IMR-90 (cell line): Measurements from ENCODE around the gene SPTBN5. TPM values are rescaled to one million over a fixed set of nuclear protein-coding genes. Genes with fewer than 3 reads are reported as not detected.

Experiments used
- ATAC-seq: fragments of 200-7000 bp; cut with Tn5 transposase; 2 replicates; pipeline ENCODE4 v1.9.1; 2020; ENCODE audit warnings: low read depth, mild to moderate bottlenecking, moderate library complexity
- BruUV-seq: library from RNA; stranded (reverse); fragments of 400-500 nt; replicated peaks from 2 replicates; lab custom pipeline; 2021; lab: Mats Ljungman, UMichigan
- CTCF ChIA-PET: fragments of 300-600 bp; formaldehyde crosslinking; extraction: SDS; loops from one replicate; lab custom pipeline; 2021; ENCODE audit warnings: antibody characterized with exemption; lab: Yijun Ruan, JAX
- POLR2A ChIA-PET: fragments of 300-600 bp; sonication (Branson Sonifier 250); formaldehyde crosslinking; loops from one replicate; lab custom pipeline; 2022; ENCODE audit warnings: antibody characterized with exemption; ENCODE audit not compliant: unreplicated experiment; lab: Charles Lee
- DNase-seq: peaks from one replicate; pipeline ENCODE4 v3.0.0; 2013
- H2AFZ ChIP-seq: replicated peaks from 2 replicates; pipeline ENCODE3; 2013; ENCODE audit warnings: low read length, mild to moderate bottlenecking; ENCODE audit not compliant: poor library complexity
- H2AK5ac ChIP-seq: 2 replicates; pipeline ENCODE4 v1.6.1; 2013; ENCODE audit warnings: low read depth, low read length, inconsistent platforms
- H2AK9ac ChIP-seq: replicated peaks from 2 replicates; pipeline ENCODE3; 2013; ENCODE audit warnings: mild to moderate bottlenecking, low read depth, low read length, moderate library complexity; ENCODE audit not compliant: poor library complexity
- H2BK120ac ChIP-seq: 2 replicates; pipeline ENCODE4 v1.6.1; 2013; ENCODE audit warnings: low read depth, low read length, inconsistent platforms
- H2BK15ac ChIP-seq: 3 replicates; pipeline ENCODE4 v1.6.1; 2013; ENCODE audit warnings: low read depth, low read length, inconsistent platforms
- H2BK20ac ChIP-seq: 2 replicates; pipeline ENCODE4 v1.6.1; 2013; ENCODE audit warnings: low read depth, mild to moderate bottlenecking, inconsistent platforms, low read length, moderate library complexity
- H2BK5ac ChIP-seq: 2 replicates; pipeline ENCODE4 v1.6.1; 2013; ENCODE audit warnings: mild to moderate bottlenecking, low read depth, low read length, inconsistent platforms; ENCODE audit not compliant: poor library complexity, severe bottlenecking
- H3K14ac ChIP-seq: replicated peaks from 2 replicates; pipeline ENCODE4 v1.6.1; 2013; ENCODE audit warnings: low read depth, low read length, inconsistent platforms
- H3K18ac ChIP-seq: 2 replicates; pipeline ENCODE4 v1.6.1; 2013; ENCODE audit warnings: low read depth, low read length, control low read depth
- H3K23ac ChIP-seq: 2 replicates; pipeline ENCODE4 v1.6.1; 2013; ENCODE audit warnings: low read depth, low read length, inconsistent platforms
- H3K27ac ChIP-seq: 2 replicates; pipeline ENCODE4 v1.5.1; 2013; ENCODE audit warnings: mild to moderate bottlenecking, control low read depth, low read length; ENCODE audit not compliant: insufficient read depth
- H3K27me3 ChIP-seq: 2 replicates; pipeline ENCODE4 v1.6.1; 2013; ENCODE audit warnings: low read length; ENCODE audit not compliant: control insufficient read depth, insufficient read depth
- H3K36me3 ChIP-seq: 2 replicates; pipeline ENCODE4 v1.6.1; 2013; ENCODE audit warnings: low read length, mixed read lengths; ENCODE audit not compliant: control insufficient read depth, insufficient read depth
- H3K4ac ChIP-seq: 2 replicates; pipeline ENCODE4 v1.6.1; 2013; ENCODE audit warnings: low read depth, low read length, inconsistent platforms
- H3K4me1 ChIP-seq: 2 replicates; pipeline ENCODE4 v1.6.1; 2013; ENCODE audit warnings: low read length, mixed read lengths; ENCODE audit not compliant: control insufficient read depth, insufficient read depth
- H3K4me2 ChIP-seq: 2 replicates; pipeline ENCODE4 v1.6.1; 2013; ENCODE audit warnings: low read depth, mild to moderate bottlenecking, control low read depth, low read length, moderate library complexity
- H3K4me3 ChIP-seq: 2 replicates; pipeline ENCODE4 v1.5.1; 2013; ENCODE audit warnings: low read depth, mild to moderate bottlenecking, control low read depth, low read length, moderate library complexity; ENCODE audit not compliant: insufficient read depth
- H3K56ac ChIP-seq: 2 replicates; pipeline ENCODE4 v1.6.1; 2013; ENCODE audit warnings: low read length, inconsistent platforms; ENCODE audit not compliant: insufficient read depth; ENCODE audit errors: extremely low read depth
- H3K79me1 ChIP-seq, 2 experiments: 2 replicates each; pipeline ENCODE4 v1.6.1; 2013; ENCODE audit warnings: low read length in 2 of 2, inconsistent platforms in 1 of 2, low read depth in 1 of 2
- H3K9ac ChIP-seq: 2 replicates; pipeline ENCODE4 v1.6.1; 2013; ENCODE audit warnings: low read depth, low read length, control low read depth
- H3K9me1 ChIP-seq: 2 replicates; pipeline ENCODE4 v1.6.1; 2013; ENCODE audit warnings: low read length, inconsistent platforms; ENCODE audit not compliant: insufficient read depth
- H3K9me3 ChIP-seq: 2 replicates; pipeline ENCODE4 v1.6.1; 2013; ENCODE audit warnings: low read length; ENCODE audit not compliant: control insufficient read depth, insufficient read depth
- H4K20me1 ChIP-seq: 2 replicates; pipeline ENCODE4 v1.6.1; 2013; ENCODE audit warnings: low read length, inconsistent platforms; ENCODE audit not compliant: insufficient read depth
- H4K5ac ChIP-seq: 2 replicates; pipeline ENCODE4 v1.6.1; 2013; ENCODE audit warnings: mild to moderate bottlenecking, low read depth, low read length, control low read depth
- H4K8ac ChIP-seq, 2 experiments: 2 replicates each; pipeline ENCODE4 v1.6.1; 2013; ENCODE audit warnings: low read depth in 2 of 2, low read length in 2 of 2, control low read depth in 1 of 2, inconsistent platforms in 1 of 2
- H4K91ac ChIP-seq: 2 replicates; pipeline ENCODE4 v1.6.1; 2013; ENCODE audit warnings: low read depth, low read length, inconsistent platforms; ENCODE audit not compliant: insufficient read depth
- MAFK ChIP-seq: IDR thresholded peaks from 2 replicates; pipeline ENCODE4 v1.6.1; 2012; ENCODE audit warnings: low read depth, low read length, improper control_type of control experiment
- WGBS, 2 experiments: methylation state at CpG; one replicate each; pipeline versions ENCODE4 v1.1.5 to v1.1.7; 2013; ENCODE audit warnings: missing lambda C conversion rate in 2 of 2; ENCODE audit not compliant: insufficient read length in 1 of 2; ENCODE audit errors: extremely low coverage in 2 of 2; 5-methylcytosine and 5-hydroxymethylcytosine counted together
- dilution Hi-C: fragments of 300-500 bp; cut with HindIII; formaldehyde crosslinking; loops from one replicate; pipeline ENCODE4 v1.14.3; 2018; ENCODE audit warnings: low sequenced_read_pairs; ENCODE audit not compliant: unreplicated experiment
- in situ Hi-C: fragments of 300-500 bp; cut with MboI; formaldehyde crosslinking; loops from 3 replicates; pipeline ENCODE4 v1.14.3; 2019; ENCODE audit warnings: low sequenced_read_pairs, inconsistent platforms, mixed read lengths
- intact Hi-C: fragments of 100-400 bp; cut with micrococcal nuclease; formaldehyde crosslinking; loops from 2 replicates; pipeline ENCODE4 v1.10.0; 2022
- polyA plus RNA-seq, 3 experiments: library from polyadenylated mRNA; depleted of rRNA; stranded (reverse); fragments of >200 nt; gene quantifications; 2 replicates each; pipeline ENCODE4 v1.2.3, GENCODE V29; 2012; ENCODE audit warnings: low replicate concordance in 1 of 3
- total RNA-seq: library from RNA; depleted of rRNA; stranded (reverse); fragments of >200 nt; gene quantifications from 2 replicates; pipeline ENCODE4 v1.2.3, GENCODE V29; 2012

Gene SPTBN5
- total and polyA plus RNA-seq, 2 of the 4 experiments (the other 2 are of a cell fraction) = under 0.01 to 0.38 TPM

GRCh38 chr15:41930867-41931222 lies 37.0 kb upstream of the SPTBN5 start:
- CTCF ChIA-PET = interaction anchor here (0.8 to 1.0 kb wide), 2 partner anchors 10 to 26 kb away, joined by 3 read pairs; no protein-coding TSS in a partner anchor

More at GRCh38 chr15:41930867-41931222, 37.0 kb upstream of the SPTBN5 start:
- peak overlapping the region; percentile 54; the same call in 1 of the 2 replicates for H2AK5ac ChIP-seq
- no peak overlapping the region for H2BK20ac ChIP-seq
- H4K91ac ChIP-seq = no peak overlapping the region
- no peak overlapping the region for H4K5ac ChIP-seq
- H3K27me3 ChIP-seq = no peaks in the 10 kb centered on the region
- no peak overlapping the region for H2AK9ac ChIP-seq
- no peak overlapping the region for H3K14ac ChIP-seq
- H3K4me2 ChIP-seq = peak overlapping the region; percentile 39; the same call in 1 of the 2 replicates
- H2AFZ ChIP-seq = no peak overlapping the region
- H3K56ac ChIP-seq = no peak overlapping the region
- H3K4me1 ChIP-seq = peaks cover 36% of the 10 kb centered on the region
- H4K8ac ChIP-seq = no peak overlapping the region; a peak in 1 of 4 replicates
- no peaks in the 10 kb centered on the region for H3K36me3 ChIP-seq
- no peak overlapping the region for H3K4me3 ChIP-seq
- DNase-seq (no peak), ATAC-seq (no peak)
- no CpG with 5 or more reads among the region's 2 CpGs for WGBS, 2 experiments
- BruUV-seq = no TSS peak
- no peak overlapping the region for H3K18ac ChIP-seq
- H3K4ac ChIP-seq = no peak overlapping the region
- H3K27ac ChIP-seq = no peak overlapping the region
- no peaks in the 10 kb centered on the region for H3K9me3 ChIP-seq
- peak overlapping the region; percentile 66 for H2BK5ac ChIP-seq
- peaks cover 51% of the 10 kb centered on the region for H3K9me1 ChIP-seq
- no peak overlapping the region for H3K23ac ChIP-seq
- H4K20me1 ChIP-seq = peaks cover 14% of the 10 kb centered on the region
- no peak overlapping the region for H2BK15ac ChIP-seq
- dilution Hi-C loops = no loop called here
- peaks cover 42 to 82% of the 10 kb centered on the region in 2 experiments for H3K79me1 ChIP-seq
- intact Hi-C loops = loop anchor here (1.0 to 5.0 kb wide), 2 partner anchors 41 to 126 kb away; partner anchors contain the start of gene EHD4
- no peak overlapping the region for H3K9ac ChIP-seq
- TF ChIP-seq MAFK = no peak
- POLR2A ChIA-PET = interaction anchor here (0.6 kb wide), 1 partner anchor 22 kb away, joined by 19 read pairs; no protein-coding TSS in a partner anchor
- H2BK120ac ChIP-seq = no peak overlapping the region
- in situ Hi-C loops = no loop called here
